ENCODE results near the gene PLD5.

Gene PLD5

DNA sequence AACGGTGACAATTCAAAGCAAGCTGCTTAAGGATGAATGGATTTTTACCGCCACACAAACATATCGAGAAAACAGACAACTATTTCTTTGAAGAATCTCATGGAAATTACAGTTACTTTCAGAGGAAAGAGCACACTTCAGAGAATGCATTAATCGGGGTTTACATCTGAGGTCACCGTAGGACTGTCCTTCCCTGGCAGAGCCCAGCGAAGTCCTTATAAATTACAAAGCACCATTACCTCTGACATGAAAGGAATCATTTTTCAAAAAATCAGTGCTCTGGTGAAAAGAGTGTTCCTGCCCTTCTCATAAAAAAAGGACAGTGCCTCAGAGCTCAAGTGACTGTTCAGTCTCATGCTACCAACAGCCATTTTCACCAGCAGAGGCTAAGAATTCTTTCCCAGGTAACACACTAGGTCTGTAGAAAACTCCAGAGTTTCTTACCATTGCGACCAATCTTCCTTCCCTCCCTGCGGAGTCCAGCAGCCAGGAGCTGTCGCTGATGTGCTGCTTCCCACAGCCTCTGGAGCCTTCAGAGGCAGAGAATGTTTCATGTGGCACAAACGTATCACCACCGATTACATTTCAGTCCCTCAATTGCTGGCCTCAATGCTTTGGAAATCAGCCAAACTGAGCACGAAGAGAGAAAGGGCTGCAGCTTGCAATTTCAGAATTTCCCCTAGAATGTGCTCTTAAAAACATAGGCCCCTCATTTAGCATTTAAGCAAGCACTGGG is 75.4 kb downstream of the PLD5 start:
- Histone ChIP-seq H3K9me3 (replicated peaks; ENCODE audit: low read length) (no peaks in the 10 kb centered on the region), H3K4me2 (ENCODE audit: low read length) (no peak overlapping the region), H3K4me1 (ENCODE audit: control insufficient read depth, insufficient read depth, low read length) (no peaks in the 10 kb centered on the region)

DNA sequence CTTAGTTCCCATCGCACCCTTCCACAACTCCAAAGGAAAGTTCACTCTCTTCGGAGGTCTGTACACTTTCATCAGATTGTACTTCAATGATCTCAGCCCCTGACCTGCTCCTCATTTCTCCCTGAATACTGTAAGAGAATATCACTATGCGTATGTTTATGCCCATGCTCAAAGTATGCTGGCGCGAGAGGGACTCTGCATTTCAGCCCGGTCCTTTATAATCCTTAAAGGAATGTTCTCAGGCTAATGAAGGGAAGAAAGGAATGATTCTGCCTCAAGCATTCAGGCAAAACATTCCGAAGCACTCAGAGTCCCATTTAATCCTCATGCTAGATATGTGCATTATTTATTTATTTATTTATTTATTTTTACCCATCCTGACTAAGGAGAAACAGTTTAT is 76.8 kb downstream of the PLD5 start:
- Histone ChIP-seq H3K4me1 (ENCODE audit: control insufficient read depth, insufficient read depth, low read length) (no peaks in the 10 kb centered on the region), H3K4me3 (ENCODE audit: low read length) (no peak overlapping the region), H3K9ac (ENCODE audit: low read depth, low read length) (no peak overlapping the region), H3K27me3 (ENCODE audit: control insufficient read depth, insufficient read depth, low read length) (peaks cover 2% of the 10 kb centered on the region), H3K4me2 (ENCODE audit: low read length) (no peak overlapping the region), H3K9me3 (replicated peaks; ENCODE audit: low read length) (no peaks in the 10 kb centered on the region), H3K36me3 (ENCODE audit: insufficient read depth, low read length) (no peaks in the 10 kb centered on the region)

More for the DNA sequence above, 75.4 kb downstream of the PLD5 start:
- H3K4me3 ChIP-seq (ENCODE audit: low read length) = no peak overlapping the region
- H3K36me3 ChIP-seq (ENCODE audit: insufficient read depth, low read length) = no peaks in the 10 kb centered on the region
- no peak overlapping the region for H3K9ac ChIP-seq (ENCODE audit: low read depth, low read length)
- H3K27me3 ChIP-seq (ENCODE audit: control insufficient read depth, insufficient read depth, low read length) = peaks cover 2% of the 10 kb centered on the region

DNA sequence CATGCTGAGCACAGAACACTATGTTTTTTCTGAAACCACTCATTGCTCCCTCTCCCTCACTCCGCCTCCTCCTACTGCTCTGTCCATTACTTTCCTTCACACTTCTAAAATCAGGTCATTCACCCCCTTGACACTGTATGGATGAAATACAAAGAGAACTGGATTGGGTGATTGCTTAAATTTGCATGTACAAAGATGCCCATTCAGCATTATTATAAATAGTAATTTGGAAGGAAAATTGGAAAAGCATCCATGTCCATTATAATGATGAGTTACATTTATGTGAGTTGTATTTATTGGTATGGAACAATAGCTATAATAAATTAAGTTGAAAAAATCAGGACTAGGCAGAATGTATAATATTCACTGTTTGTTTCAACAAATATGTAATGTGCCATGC is 83.7 kb downstream of the PLD5 start:
- Histone ChIP-seq H3K4me1 (ENCODE audit: control insufficient read depth, insufficient read depth, low read length) (no peaks in the 10 kb centered on the region), H3K36me3 (ENCODE audit: insufficient read depth, low read length) (no peaks in the 10 kb centered on the region), H3K9me3 (replicated peaks; ENCODE audit: low read length) (no peaks in the 10 kb centered on the region), H3K4me2 (ENCODE audit: low read length) (no peak overlapping the region), H3K4me3 (ENCODE audit: low read length) (no peak overlapping the region), H3K9ac (ENCODE audit: low read depth, low read length) (no peak overlapping the region), H3K27me3 (ENCODE audit: control insufficient read depth, insufficient read depth, low read length) (no peaks in the 10 kb centered on the region)

DNA sequence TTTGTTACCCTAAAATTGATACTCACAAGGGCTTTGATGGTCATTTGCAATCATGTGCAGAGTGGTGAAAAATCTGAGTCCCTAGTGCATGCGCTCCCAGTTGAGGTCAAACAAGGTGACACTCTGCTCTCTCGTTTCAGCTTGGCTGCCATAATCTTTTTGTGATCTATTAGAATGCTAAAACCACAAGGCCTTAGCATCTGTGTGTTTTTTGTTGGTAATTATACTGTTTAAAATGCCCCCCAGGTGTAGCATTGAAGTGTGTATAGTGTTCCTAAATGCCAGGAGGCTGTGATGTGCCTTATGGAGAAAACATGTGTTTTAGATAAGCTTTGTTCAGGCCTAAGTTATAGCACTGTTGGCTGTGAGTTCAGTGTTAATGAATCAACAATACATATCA is 89.3 kb downstream of the PLD5 start:
- no peaks in the 10 kb centered on the region for H3K36me3 ChIP-seq (ENCODE audit: insufficient read depth, low read length)
- no peak overlapping the region for H3K4me2 ChIP-seq (ENCODE audit: low read length)
- no peaks in the 10 kb centered on the region for H3K4me1 ChIP-seq (ENCODE audit: control insufficient read depth, insufficient read depth, low read length)
- H3K4me3 ChIP-seq (ENCODE audit: low read length) = no peak overlapping the region
- no peaks in the 10 kb centered on the region for H3K27me3 ChIP-seq (ENCODE audit: control insufficient read depth, insufficient read depth, low read length)
- no peak overlapping the region for H3K9ac ChIP-seq (ENCODE audit: low read depth, low read length)
- H3K9me3 ChIP-seq (replicated peaks; ENCODE audit: low read length) = no peaks in the 10 kb centered on the region

DNA sequence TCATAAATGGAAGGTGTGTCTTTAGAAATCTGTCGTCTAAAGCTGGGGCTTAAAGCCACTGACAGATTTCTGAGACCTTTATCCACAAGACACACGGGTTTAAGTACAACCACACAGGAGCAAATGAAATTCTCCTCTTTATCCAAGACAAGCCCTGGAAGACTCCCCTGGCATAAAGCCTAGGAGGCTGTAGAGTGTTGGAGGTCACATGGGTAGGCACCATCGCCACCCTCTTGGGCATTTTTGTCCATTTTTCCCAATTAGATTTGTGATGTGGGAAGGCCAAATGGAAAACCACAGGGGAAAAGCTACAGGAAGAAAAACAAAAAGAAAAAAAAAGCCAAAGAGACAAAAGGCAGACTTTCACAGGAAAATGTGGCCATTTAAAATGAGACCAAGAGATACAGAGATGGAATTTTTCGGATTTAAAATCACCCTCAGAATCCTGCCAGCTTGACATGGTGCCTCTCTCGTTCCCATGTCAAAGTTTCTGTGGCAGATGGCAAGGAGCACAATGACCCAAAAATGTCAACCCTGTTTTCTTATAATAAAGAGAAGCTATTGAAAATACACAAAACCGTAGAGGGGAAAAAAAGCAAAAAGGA is 91.9 kb downstream of the PLD5 start:
- Histone ChIP-seq H3K9me3 (replicated peaks; ENCODE audit: low read length) (no peaks in the 10 kb centered on the region), H3K9ac (ENCODE audit: low read depth, low read length) (no peak overlapping the region), H3K27me3 (ENCODE audit: control insufficient read depth, insufficient read depth, low read length) (no peaks in the 10 kb centered on the region), H3K4me2 (ENCODE audit: low read length) (no peak overlapping the region), H3K4me1 (ENCODE audit: control insufficient read depth, insufficient read depth, low read length) (no peaks in the 10 kb centered on the region), H3K4me3 (ENCODE audit: low read length) (no peak overlapping the region), H3K36me3 (ENCODE audit: insufficient read depth, low read length) (no peaks in the 10 kb centered on the region)

DNA sequence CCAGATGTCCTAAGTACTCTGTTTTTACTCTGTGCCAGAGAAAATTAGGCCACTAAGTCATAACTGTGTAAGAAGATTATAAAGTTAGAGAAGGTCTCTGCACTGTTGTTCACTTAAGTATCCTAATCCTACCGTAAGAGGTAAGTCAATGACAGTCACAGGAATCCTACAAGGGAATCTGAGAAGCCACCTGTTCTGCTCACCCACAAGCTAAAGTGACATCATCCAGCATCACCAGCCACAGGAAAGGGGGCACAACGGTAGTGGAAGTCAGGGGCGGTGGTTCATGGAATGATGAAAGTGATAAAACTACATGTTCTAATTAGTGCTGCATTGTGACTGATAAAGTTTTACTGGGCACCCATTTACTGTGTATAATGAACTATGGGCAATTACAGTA is 92.7 kb downstream of the PLD5 start:
- no peaks in the 10 kb centered on the region for H3K27me3 ChIP-seq (ENCODE audit: control insufficient read depth, insufficient read depth, low read length)
- no peaks in the 10 kb centered on the region for H3K4me1 ChIP-seq (ENCODE audit: control insufficient read depth, insufficient read depth, low read length)
- H3K36me3 ChIP-seq (ENCODE audit: insufficient read depth, low read length) = no peaks in the 10 kb centered on the region
- H3K4me2 ChIP-seq (ENCODE audit: low read length) = no peak overlapping the region
- H3K9me3 ChIP-seq (replicated peaks; ENCODE audit: low read length) = no peaks in the 10 kb centered on the region
- no peak overlapping the region for H3K9ac ChIP-seq (ENCODE audit: low read depth, low read length)
- H3K4me3 ChIP-seq (ENCODE audit: low read length) = no peak overlapping the region

DNA sequence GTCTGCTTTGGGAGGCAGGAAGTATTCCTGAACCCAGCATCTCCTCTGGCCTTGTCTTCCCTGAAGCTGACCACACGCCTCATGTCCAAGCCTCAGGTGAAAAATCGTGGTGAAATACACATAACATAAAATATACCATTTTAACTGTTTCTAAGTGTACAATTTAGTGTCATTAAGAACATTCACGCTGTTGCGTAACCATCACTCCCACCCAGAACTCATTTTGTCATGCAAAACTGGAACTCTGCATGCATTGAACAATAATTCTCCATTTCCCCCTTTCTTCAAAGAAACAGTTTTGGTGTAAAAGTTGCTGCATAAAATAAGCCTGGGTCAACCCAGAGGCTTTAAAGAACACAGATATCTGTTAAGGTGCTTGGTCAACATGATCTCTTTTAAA is 93.5 kb downstream of the PLD5 start:
- no peak overlapping the region for H3K4me3 ChIP-seq (ENCODE audit: low read length)
- no peaks in the 10 kb centered on the region for H3K4me1 ChIP-seq (ENCODE audit: control insufficient read depth, insufficient read depth, low read length)
- no peaks in the 10 kb centered on the region for H3K9me3 ChIP-seq (replicated peaks; ENCODE audit: low read length)
- no peak overlapping the region for H3K9ac ChIP-seq (ENCODE audit: low read depth, low read length)
- H3K4me2 ChIP-seq (ENCODE audit: low read length) = no peak overlapping the region
- H3K36me3 ChIP-seq (ENCODE audit: insufficient read depth, low read length) = no peaks in the 10 kb centered on the region
- no peaks in the 10 kb centered on the region for H3K27me3 ChIP-seq (ENCODE audit: control insufficient read depth, insufficient read depth, low read length)

DNA sequence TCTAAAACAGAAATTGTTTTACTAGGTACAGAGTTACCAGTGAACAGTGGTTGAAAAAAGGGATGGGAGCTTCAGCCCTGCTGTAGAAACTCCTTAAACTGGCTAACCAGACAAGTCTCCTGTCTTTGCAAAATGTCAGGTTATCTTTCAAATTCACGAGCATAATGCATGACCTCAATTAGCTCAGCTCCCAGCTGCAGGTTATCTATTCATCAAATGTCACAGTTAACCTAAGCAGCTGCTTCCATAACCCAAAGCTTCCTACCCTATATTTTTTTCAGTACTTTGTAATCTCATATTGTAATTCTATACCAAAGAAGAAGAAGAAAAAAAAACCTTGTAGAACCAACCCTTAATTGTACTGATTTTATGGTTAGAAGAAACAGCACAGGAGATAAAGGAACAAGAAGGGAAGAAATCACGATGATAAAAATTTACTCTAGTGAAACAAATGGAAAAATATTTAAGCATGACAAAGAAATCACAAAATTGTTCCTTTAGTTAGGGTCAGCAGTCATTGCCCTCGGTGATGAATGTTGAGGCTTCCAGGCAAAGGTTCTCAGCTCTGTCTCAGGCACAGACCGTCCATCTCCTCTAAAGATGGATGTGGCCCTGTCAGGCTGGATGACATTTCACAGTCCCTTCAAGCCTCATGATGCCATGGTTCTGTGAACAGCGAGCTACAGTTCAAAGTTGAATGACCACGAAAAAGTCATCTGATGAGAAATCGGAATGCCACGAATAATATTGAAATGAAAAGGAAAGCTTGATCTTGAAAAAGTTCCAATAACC is 95.9 kb downstream of the PLD5 start:
- no peak overlapping the region for H3K4me3 ChIP-seq (ENCODE audit: low read length)
- H3K9ac ChIP-seq (ENCODE audit: low read depth, low read length) = no peak overlapping the region
- H3K9me3 ChIP-seq (replicated peaks; ENCODE audit: low read length) = no peaks in the 10 kb centered on the region
- no peak overlapping the region for H3K4me2 ChIP-seq (ENCODE audit: low read length)
- no peaks in the 10 kb centered on the region for H3K27me3 ChIP-seq (ENCODE audit: control insufficient read depth, insufficient read depth, low read length)
- H3K36me3 ChIP-seq (ENCODE audit: insufficient read depth, low read length) = no peaks in the 10 kb centered on the region
- no peaks in the 10 kb centered on the region for H3K4me1 ChIP-seq (ENCODE audit: control insufficient read depth, insufficient read depth, low read length)

DNA sequence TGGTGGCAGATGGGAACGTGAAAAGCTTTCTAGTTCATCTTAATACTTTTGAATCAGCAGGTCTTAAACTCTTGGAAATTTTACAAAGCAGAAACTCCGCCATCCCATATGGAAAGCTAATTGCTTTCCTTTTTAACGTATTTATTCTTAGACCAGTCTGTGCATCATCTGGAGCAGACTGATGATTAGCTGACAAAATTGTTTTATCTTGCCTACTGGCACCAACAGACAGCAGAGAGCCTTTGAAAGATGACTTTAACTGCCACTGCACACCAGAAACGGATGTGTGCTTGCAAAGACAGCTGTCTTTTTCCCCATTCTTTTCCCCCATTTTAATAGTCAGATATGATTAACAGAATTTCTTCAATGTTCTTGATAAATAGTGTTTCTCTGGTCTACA is 97.0 kb downstream of the PLD5 start:
- H3K36me3 ChIP-seq (ENCODE audit: insufficient read depth, low read length) = no peaks in the 10 kb centered on the region
- H3K9ac ChIP-seq (ENCODE audit: low read depth, low read length) = no peak overlapping the region
- no peaks in the 10 kb centered on the region for H3K4me1 ChIP-seq (ENCODE audit: control insufficient read depth, insufficient read depth, low read length)
- H3K4me3 ChIP-seq (ENCODE audit: low read length) = no peak overlapping the region
- no peaks in the 10 kb centered on the region for H3K9me3 ChIP-seq (replicated peaks; ENCODE audit: low read length)
- no peak overlapping the region for H3K4me2 ChIP-seq (ENCODE audit: low read length)
- H3K27me3 ChIP-seq (ENCODE audit: control insufficient read depth, insufficient read depth, low read length) = no peaks in the 10 kb centered on the region

DNA sequence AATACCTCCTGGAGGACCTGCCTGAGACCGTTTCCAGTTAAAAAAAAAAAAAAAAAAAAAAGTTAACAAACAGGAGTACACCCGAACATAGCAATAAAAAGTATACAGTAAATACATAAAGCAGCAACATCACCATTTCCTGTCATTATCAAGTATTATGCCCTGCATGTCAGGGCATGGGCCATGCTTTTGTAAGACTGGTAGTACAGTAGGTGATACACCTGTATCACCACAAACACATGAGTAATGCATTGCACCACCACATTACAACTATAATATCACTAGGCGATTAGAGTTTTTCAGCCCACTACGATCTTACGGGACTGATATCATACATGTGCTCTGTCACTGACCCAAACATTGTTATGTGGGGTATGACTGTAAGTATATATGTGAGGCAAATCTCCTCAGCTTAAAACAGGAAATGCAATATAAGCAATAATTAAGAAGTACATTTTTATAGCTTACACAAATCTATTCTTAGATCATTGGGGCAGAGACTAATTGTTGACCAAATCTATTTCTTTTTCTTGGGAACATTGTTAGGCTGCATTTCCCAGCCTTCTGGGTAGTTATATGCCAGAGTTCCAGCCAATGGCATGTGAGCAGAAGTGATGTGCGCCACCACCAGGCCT is 98.1 kb downstream of the PLD5 start:
- H3K9ac ChIP-seq (ENCODE audit: low read depth, low read length) = no peak overlapping the region
- no peaks in the 10 kb centered on the region for H3K4me1 ChIP-seq (ENCODE audit: control insufficient read depth, insufficient read depth, low read length)
- H3K27me3 ChIP-seq (ENCODE audit: control insufficient read depth, insufficient read depth, low read length) = no peaks in the 10 kb centered on the region
- H3K9me3 ChIP-seq (replicated peaks; ENCODE audit: low read length) = no peaks in the 10 kb centered on the region
- H3K4me3 ChIP-seq (ENCODE audit: low read length) = no peak overlapping the region
- H3K4me2 ChIP-seq (ENCODE audit: low read length) = no peak overlapping the region
- H3K36me3 ChIP-seq (ENCODE audit: insufficient read depth, low read length) = no peaks in the 10 kb centered on the region

DNA sequence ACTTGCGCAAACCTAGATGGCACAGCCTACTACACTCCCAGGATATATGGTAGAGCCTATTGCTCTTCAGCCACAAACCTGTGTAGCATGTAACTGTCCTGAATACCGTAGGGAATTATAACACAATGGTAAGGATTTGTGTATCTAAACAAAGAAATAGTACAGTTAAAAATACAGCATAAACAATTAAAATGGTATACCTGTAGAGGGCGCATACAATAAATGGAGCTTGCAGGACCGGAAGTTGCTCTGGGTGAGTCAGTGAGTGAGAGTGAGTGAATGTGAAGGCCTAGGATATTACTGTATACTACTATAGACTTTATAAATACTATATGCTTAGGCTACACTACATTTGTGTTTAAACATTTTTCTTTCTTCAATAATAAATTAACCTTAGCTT is 99.3 kb downstream of the PLD5 start:
- Histone ChIP-seq H3K36me3 (ENCODE audit: insufficient read depth, low read length) (no peaks in the 10 kb centered on the region), H3K4me1 (ENCODE audit: control insufficient read depth, insufficient read depth, low read length) (no peaks in the 10 kb centered on the region), H3K4me3 (ENCODE audit: low read length) (no peak overlapping the region), H3K9ac (ENCODE audit: low read depth, low read length) (no peak overlapping the region), H3K27me3 (ENCODE audit: control insufficient read depth, insufficient read depth, low read length) (no peaks in the 10 kb centered on the region), H3K9me3 (replicated peaks; ENCODE audit: low read length) (no peaks in the 10 kb centered on the region), H3K4me2 (ENCODE audit: low read length) (no peak overlapping the region)
